HG02763 (cell line): ENCODE data around the gene TGFBR3.
"Not testable (repeated sequence)": the region's sequence is repeated elsewhere in the genome, so short reads cannot be mapped to it uniquely, and the experiment has no call there.

Source experiments
- ATAC-seq: cut with Tn5 transposase; IDR thresholded peaks from one replicate; pipeline ENCODE4 v1.9.1; 2021; ENCODE audit warnings: mild to moderate bottlenecking, moderate library complexity; ENCODE audit not compliant: unreplicated experiment

Gene TGFBR3

DNA sequence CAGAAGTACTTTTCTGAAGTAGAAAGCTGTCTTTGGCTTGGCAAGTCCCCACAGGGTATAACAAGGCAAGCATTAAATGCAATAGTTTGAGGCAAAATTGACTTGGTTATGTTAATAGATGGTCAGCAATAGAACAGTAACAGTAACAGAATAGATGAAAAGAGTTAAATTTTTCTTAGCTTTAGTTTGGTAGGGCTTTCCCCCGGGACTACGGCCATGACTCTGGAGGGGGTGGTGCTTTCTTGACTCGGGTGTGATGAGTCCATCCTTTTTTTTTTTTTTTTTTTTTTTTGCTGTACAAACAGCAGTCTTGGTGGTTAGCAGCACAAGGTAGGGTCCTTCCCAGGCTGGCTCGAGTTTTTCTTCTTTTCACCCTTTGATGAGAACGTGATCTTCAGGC, 219.3 kb downstream of the TGFBR3 start:
- ATAC-seq, result not testable (repeated sequence)

DNA sequence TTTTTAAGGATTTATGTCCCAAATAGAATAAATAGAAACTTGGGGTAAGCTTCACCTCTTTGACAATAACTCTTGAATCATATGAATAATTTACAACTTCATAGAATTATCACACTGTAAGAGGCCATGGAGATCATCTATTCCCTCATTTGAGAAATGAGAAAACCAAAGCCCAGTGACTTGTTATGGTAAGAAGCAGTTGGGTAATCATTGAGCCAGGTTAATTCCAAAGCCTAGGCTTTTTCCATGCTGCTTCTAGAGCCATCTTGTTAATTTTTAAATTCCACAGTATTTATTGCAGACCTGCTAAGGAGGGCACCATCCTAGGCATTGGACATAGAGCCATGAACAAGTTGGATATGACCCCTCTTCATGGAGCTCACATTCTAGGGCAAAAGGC, 224.8 kb downstream of the TGFBR3 start:
- ATAC-seq, result no peak

DNA sequence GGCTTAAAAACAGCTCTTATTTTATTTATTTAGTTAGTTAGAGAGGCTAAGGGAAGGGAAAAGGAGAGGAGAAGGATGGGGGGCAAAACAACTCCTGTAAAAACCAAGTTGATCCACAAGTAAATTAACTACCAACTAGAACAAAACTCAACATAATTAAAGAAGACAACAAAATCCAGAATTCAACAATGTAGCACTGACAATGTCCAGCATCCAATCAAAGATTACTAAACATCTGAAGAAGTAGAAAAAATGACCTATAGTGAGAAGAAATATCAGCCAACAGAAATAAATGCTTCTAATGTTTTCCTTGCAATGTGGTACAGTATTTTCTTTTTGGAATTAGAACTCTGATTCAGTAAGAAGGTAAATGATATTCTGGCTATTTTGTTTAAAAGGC, 225.2 kb downstream of the TGFBR3 start:
- ATAC-seq, result no peak

DNA sequence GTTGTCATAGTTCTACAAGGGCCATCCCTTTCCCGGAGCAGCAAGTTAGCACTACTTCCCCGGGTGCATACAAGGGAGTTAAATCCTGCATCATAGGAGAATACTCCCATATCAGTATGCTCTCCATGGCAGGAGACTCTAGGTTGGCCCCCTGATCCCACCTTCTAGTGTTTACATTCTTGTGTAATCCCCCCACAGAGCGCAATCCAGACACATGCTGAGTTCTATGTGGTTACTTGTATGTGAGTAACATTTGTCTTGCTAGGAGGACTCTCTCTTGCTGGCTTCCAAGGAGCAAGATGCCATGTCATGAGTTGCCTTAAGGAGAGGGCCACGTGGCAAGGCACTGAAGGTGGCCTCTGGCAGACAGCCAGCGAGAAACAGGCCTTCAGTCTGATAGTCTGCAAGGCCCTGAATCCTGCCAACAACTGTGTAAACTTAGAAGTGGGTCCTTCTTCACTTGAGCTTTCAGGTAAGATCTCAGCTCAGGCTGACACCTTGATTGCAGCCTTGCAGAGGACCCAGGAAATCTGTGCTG, 230.0 kb downstream of the TGFBR3 start:
- ATAC-seq, result no peak

DNA sequence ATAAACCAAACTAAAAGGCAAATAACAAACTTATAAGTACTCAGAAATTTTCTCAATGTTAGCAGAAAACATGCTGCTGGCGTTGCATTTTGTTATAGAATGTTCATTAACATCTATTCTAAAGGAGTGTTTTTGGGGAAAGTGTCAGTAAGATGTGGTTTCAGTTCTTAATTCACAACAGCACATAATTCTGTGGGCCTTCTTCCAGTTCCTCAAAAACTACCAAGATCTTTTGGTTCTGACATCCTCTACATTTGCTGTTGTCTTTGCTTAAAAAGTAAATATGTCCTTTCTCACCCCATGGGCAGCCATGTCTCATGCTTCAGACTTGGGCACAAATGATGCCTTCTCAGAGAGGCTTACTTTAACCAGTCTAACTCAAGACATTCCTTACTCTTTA, 232.8 kb downstream of the TGFBR3 start:
- ATAC-seq, result no peak

DNA sequence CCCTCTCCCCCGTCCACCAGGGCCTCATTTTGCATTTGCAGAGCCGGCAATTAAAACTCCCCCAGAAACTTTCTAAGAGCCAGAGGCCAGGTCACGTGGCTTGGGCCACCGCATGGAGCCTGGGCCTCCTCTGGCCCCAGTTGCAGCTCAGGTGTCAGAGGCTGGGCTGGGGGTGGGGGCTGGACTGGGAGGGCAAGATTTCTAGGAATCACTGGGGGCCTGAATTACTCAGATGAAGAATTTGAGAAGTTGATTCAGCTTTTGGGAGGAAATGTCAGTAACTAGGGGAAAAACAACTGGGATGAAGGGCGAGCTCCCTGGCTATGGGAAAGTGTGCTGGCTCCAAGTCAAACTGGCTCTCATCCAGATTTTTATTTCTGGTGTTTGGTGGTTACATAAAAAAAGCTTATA, 234.3 kb downstream of the TGFBR3 start:
- no peak for ATAC-seq

DNA sequence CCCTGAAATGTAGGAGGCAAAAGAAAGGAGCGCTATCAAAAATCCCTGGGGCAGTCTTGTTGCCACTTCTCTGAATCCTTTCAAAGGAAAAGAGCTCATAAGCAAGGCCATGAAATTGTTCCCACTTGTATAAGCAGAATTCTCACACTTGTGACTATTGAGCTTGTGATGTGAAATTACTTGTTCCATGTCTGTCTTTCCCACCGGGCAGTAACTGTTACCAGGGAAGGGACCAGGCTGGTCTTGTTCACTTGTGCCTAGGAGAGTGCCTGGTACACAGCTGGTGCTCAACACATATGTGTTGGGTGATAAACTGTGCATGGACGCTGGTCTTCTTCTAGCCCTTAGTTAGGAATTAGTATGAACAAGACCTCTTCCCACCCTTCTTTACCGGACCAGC, 234.7 kb downstream of the TGFBR3 start:
- no peak for ATAC-seq

DNA sequence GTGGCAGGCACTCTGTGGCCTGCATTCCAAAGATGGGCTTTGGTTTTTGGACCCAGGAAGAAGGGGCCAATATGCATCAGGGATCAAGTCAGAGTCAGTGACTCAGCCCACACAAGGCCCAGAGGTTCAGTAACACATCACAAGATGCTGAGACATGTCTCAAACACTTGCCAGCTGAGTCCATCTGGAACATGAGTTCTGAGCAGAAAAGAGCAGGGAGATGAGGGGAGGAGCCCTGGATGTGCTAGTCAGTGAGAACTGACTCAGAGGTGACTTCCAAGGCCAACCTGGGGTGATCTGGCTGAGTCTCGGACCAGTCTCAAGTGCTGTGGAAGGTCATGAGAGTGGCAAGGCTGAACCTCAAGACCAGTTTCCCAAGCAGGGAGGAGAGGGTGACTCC, 235.2 kb downstream of the TGFBR3 start:
- ATAC-seq, result no peak

DNA sequence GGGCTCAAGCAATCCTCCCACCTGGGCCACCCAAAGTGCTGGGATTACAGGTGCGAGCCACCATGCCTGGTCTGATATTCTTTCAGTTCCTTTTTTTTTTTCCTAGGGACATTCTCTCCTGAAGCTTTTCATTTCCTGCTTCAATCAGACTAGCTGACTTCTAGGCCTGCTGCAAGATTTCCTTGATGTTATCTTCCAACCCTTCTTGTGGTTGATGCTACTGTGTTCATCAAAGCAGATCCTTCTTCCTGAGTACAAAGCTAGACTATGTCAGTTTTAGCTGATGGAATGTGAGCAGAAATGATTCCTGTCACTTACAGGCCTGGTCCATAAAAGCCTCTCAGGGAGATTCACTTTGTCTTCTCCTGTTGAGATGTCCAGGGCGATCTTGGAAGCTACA, 238.9 kb downstream of the TGFBR3 start:
- ATAC-seq, result no peak

DNA sequence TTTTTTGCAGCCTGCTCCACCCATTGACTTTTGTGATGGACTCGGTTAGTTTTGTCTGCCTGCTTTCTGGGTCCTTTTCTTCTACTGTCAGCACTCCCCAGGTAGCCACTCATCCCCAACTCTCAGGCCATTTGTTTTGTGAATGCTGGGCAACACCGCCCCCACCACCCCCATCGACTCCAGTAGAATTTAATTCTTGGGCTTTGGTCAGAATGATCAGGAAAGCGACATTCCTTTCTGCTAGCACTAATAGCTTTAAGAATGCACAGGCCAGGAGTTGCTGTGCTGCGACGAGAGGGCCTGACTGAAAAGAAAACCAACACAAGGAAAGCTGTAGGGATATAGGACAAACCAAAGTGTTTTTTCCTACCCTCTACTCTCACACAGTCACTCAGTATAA, 240.9 kb downstream of the TGFBR3 start:
- no peak for ATAC-seq

DNA sequence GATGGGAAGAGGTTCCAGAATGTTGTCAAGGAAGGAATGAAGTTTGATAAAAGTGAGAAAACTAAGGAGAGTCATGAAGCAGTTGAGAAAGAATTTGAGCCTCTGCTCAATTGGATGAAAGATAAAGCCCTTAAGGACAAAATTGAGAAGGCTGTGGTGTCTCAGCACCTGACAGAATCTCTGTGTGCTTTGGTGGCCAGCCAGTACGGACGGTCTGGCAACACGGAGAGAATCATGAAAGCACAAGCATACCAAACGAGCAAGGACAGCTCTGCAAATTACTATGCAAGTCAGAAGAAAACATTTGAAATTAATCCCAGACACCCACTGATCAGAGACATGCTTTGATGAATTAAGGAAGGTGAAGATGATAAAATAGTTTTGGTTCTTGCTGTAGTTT, 242.5 kb downstream of the TGFBR3 start:
- no peak for ATAC-seq

DNA sequence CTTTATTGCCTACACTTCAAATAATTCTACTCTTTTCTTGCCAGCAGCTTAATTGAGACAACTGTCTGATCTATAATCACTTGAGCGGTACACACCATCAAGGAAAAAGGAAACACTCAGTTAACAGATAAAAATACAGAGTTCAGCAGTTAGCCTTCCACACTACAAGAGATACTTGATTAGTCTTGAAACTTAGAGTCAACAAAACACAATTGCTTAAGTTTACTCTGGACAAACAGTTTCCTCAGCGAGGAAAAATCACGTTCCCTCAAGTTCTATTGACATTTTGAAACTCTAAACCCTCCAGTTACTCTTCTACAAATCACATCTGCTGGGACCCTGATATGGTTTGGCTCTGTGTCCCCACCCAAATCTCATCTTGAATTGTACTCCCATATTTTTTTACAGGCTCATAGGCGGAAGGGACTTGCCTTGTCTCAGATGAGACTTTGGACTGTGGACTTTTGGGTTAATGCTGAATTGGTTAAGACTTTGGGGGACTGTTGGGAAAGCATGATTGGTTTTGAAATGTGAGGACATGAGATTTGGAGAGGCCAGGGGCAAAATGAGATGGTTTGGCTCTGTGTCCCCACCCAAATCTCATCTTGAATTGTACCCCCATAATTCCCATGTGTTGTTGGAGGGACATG, 244.9 kb downstream of the TGFBR3 start:
- no peak for ATAC-seq

DNA sequence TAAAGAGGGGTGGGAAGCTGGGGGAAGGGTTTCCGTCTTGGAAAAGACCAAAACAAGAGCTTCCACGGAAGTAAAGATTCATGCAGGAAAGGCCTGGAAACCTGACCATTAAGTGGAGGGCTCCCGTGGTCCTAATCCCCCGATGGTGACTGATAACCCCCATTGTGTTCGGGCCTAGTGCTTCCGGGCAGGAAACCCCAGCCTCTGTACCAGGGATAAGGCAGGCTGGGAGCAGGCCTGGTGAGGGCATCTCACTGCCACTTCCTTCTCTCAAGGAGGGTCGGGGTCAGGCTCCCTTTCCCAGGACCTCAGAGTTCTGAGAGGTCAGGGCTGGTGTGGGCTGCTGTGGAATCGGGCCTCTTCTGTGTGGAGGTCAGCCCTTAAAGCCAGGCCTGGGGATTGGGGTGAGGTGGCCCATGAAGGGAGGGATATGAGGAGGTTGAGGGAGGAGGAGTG, 248.4 kb downstream of the TGFBR3 start:
- no peak for ATAC-seq

DNA sequence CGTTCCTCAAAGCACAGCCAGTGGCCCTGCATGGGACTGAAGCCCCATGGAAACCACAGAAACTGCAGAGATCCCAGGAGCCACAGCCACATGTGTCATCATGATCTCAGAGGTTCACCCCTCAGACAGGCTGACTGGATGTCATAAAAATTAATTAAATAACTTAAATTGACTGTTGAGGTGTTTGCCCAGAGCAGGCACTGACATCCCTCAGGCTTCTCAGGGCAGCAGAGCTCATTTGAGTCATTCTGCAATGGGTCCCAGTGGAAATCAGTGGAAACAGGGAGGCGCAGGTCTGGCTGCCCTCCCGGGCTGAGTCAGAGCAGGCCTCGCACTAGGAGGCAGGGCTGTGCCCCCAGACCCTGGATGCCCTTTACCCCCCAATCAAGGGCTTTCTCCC, 250.2 kb downstream of the TGFBR3 start:
- ATAC-seq, result no peak

DNA sequence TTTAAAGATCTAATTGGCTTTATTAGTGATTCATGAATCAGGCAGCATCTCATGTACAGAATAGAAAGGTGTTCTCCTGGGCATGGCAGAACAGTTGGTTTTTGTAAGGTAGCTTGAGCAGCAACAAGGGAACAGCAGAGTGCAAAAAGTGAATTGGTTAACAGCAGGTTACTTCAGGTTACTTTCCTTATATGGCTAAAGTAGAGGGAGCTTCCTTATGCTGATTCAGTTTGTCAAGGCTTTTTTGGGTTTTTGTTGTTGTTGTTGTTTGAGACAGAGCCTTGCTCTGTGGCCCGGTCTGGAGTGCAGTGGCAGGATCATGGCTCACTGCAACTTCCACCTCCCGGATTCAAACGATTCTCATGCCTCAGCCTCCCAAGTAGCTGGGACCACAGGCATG, 252.5 kb downstream of the TGFBR3 start:
- ATAC-seq, result no peak

DNA sequence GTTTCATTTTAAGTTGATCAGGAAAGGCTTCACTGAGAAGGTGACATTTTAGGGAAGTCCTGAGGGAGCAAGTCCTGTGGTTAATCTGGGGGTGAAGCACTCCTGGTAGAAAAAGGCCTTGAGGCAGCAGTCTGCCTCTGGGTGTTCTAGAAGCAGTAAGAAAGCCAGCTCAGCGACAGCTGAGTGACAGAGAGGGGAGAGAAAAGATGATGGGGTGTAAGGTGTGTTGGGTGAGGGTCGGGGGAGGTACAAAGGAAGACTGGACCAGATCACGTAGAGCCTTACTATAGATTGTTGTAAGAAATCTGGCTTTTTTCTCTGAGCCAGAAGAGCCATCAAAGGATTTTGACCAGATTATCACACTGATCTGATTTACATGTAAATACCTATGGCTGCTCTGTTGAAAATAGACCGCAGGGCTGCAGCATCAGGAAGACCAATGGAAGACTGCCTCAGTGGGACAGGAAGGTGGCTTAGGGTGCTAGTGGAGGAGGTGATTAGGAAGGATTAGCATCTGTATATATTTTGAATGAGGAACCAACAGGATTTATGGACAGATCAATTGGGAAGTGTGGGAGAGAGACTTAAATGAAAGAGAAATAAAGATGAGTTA, 254.1 kb downstream of the TGFBR3 start:
- no peak for ATAC-seq

DNA sequence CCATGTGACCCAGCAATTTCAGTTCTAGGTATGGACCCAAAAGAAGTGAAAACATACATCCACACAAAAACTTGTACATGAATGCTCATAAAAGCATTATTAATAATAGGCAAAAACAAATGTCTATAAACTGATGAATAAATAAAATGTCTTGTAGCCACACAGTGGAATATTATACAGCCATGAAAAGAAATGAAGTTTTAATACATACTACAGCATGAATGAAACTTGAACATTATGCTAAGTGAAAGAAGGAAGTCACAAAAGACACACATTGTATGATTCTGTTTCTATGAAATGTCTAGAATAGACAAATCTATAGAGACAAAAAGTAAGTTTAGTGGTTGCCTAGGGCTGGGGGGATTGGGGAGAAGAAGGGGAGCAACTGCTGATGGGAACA, 255.1 kb downstream of the TGFBR3 start:
- ATAC-seq, result no peak
